Smooth muscle cell of the coronary artery (primary cell): Measurements from ENCODE around the gene CPM. TPM values are rescaled to one million over a fixed set of nuclear protein-coding genes. Genes with fewer than 3 reads are reported as not detected.

ENCODE experiments used
- total RNA-seq: library from RNA; depleted of rRNA; stranded (reverse); fragments of >200 nt; gene quantifications from 2 replicates; pipeline ENCODE4 v1.2.3, GENCODE V29; 2014; ENCODE audit warnings: low replicate concordance

The CPM gene
- total RNA-seq, result 0.83 and 18.7 TPM in 2 replicates

DNA sequence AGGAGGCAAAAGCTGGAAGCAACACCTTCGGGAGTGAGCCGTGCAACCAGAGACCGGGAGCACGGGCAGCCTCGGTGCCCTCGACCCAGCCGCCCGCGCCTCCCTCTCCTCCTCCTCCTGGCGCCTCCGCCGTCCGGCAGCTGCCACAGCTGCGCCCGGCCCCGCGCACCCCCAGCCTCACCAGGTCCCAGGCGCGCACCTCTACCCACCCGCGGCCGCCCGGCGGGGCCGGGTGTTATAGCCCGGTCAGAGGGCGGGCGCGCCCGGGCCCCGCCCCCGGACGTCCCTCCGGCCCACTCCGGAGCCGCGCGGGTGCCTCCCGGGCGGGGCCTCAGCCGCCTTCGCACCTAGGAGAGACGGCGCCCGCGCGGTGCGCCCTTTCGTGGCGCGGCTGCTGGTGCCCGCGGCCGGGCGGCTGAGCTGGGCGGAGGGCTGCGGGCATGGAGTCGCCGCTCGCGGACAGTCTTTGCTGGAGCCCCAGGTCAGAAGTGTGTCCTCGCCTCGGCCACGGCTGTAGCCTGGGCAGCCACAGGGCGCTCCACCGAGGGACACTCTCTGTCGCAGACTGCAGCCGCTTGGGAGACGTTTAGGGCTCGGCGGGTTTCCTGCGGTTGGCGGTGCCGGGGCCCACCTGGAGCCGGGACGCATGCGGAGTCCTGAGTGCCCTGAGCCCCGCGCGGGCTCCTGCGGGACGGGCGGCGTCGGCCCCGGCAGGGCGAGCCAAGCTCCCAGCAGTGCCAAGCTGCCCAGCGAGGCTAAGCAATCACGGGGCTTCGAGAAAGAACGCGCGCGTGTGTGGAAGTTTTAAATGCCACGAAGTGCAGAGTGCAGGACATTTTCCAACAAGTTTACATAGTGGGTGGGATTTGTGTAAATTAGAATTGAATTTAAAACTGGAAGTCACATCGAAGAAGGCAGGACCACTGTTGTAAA is at the start of gene CPM:
CPM (minus strand) TSS at position 211 of the 933 bp plus-strand sequence. CDS start 334 bp downstream, outside the sequence.

DNA sequence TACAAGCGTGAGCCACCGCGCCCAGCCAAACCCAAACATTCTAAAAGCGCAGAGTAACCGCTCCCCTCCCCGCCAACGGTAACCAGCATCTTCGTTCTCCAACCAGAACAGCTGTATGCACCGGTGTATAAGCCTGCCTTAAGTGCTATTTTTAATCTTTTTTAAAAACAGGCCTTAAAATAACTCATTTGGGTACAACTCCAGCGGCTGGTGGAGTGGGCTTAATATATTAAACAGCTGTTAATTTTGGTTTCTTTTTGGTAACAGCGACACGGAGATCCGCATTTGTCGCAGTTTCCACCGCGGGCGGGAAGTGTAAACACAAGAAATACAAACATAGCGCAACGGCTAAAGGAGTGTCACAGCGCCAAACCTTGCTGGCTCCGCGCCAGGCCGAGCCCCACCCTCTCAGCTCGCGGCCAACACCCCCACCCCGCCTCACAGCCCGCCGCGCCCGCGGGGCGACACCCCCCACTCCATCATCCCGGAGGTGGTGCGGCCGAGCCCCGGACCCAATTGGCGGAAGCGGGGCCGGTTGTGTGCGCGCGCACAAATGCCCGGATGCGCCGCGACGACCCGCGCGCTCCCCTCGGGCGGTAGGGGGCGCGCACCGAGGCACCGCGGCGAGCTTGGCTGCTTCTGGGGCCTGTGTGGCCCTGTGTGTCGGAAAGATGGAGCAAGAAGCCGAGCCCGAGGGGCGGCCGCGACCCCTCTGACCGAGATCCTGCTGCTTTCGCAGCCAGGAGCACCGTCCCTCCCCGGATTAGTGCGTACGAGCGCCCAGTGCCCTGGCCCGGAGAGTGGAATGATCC is 125.2 kb downstream of the CPM start, which contains the start of gene MDM2:
MDM2 (plus strand) TSS at position 602 of the 812 bp plus-strand sequence. CDS start 301 bp downstream, outside the sequence.

Other genes with a start within 250 kb of the CPM start
- 31.8 and 32.9 TPM in 2 replicates for gene NUP107, start 246.2 kb downstream of the CPM start, total RNA-seq
- gene SLC35E3, start 187.0 kb downstream of the CPM start, total RNA-seq, result 6.5 and 10.6 TPM in 2 replicates
- 153 and 248 TPM in 2 replicates for gene MDM2, start 125.0 kb downstream of the CPM start, total RNA-seq